ENCODE data around the gene NAA80. TPM values are rescaled to one million over a fixed set of nuclear protein-coding genes. Genes with fewer than 3 reads are reported as not detected.

NAA80 gene
- total and polyA plus RNA-seq, 2 of the 13 experiments (the other 11 are each of a cell fraction or from before 2014, with no cell fraction given): 3.4 to 8.7 TPM

- TF ChIP-seq MXD1 (CRISPR knock-in tag; IDR thresholded peaks at IDR 0.05) (0 out of 2 replicates have a peak, but pooled peaks have one; percentile 20), ZNF547 (CRISPR knock-in tag; IDR thresholded peaks at IDR 0.05) (no peak; the same call in 1 of the 2 replicates), ETS1 (CRISPR knock-in tag; IDR thresholded peaks at IDR 0.05) (no peak), ZSCAN25 (CRISPR knock-in tag; IDR thresholded peaks at IDR 0.05) (peak; percentile 82; the same call in 1 of the 2 replicates), POLR2G (IDR thresholded peaks at IDR 0.05; ENCODE audit: low read depth, low read length) (peak; percentile 79), BCL6 (CRISPR knock-in tag; IDR thresholded peaks at IDR 0.05) (peak; percentile 65; the same call in 1 of the 2 replicates), KDM6A (CRISPR knock-in tag; IDR thresholded peaks at IDR 0.05; ENCODE audit: low read depth) (0 out of 2 replicates have a peak, but pooled peaks have one; percentile 12), ZNF552 (CRISPR knock-in tag; IDR thresholded peaks at IDR 0.05; ENCODE audit: borderline replicate concordance) (no peak; the same call in 1 of the 2 replicates), HBP1 (CRISPR knock-in tag; IDR thresholded peaks at IDR 0.05; ENCODE audit: low read depth) (peak; percentile 76; the same call in 1 of the 2 replicates), ZNF800 (CRISPR knock-in tag; IDR thresholded peaks at IDR 0.05) (peak; percentile 59; the same call in 1 of the 2 replicates), ZNF550 (CRISPR knock-in tag; IDR thresholded peaks at IDR 0.05; ENCODE audit: borderline replicate concordance) (no peak; the same call in 1 of the 2 replicates), ARNTL (CRISPR knock-in tag; IDR thresholded peaks at IDR 0.05) (no peak; the same call in 1 of the 2 replicates), MTERF4 (CRISPR knock-in tag; IDR thresholded peaks at IDR 0.05) (no peak), ZZZ3 (CRISPR knock-in tag; IDR thresholded peaks at IDR 0.05; ENCODE audit: borderline replicate concordance) (0 out of 2 replicates have a peak, but pooled peaks have one; percentile 1), ZBTB21 (CRISPR knock-in tag; IDR thresholded peaks at IDR 0.05) (peak; percentile 45; the same call in 1 of the 2 replicates), ZNF496 (CRISPR knock-in tag; IDR thresholded peaks at IDR 0.05; ENCODE audit: insufficient replicate concordance) (no peak), ZNF180 (CRISPR knock-in tag; IDR thresholded peaks at IDR 0.05; ENCODE audit: borderline replicate concordance, low read depth) (no peak), SMAD3 (CRISPR knock-in tag; IDR thresholded peaks at IDR 0.05) (0 out of 2 replicates have a peak, but pooled peaks have one; percentile 50), ZSCAN29 (CRISPR knock-in tag; conservative IDR thresholded peaks at IDR 0.05) (no peak), HNRNPH1 (optimal IDR thresholded peaks at IDR 0.05; ENCODE audit: low read depth, low read length) (no peak)
- TF ChIP-seq, protein P1, sequence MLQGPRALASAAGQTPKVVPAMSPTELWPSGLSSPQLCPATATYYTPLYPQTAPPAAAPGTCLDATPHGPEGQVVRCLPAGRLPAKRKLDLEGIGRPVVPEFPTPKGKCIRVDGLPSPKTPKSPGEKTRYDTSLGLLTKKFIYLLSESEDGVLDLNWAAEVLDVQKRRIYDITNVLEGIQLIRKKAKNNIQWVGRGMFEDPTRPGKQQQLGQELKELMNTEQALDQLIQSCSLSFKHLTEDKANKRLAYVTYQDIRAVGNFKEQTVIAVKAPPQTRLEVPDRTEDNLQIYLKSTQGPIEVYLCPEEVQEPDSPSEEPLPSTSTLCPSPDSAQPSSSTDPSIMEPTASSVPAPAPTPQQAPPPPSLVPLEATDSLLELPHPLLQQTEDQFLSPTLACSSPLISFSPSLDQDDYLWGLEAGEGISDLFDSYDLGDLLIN (CRISPR knock-in tag; IDR thresholded peaks at IDR 0.05; ENCODE audit: borderline replicate concordance): 0 out of 2 replicates have a peak, but pooled peaks have one; percentile 23
Measured at GRCh38 chr3:50260027-50260941, 38.9 kb downstream of the NAA80 start (continued).
